AG09319 (cell line): ENCODE results near the gene JAZF1.
"Not testable (repeated sequence)": the region's sequence is repeated elsewhere in the genome, so short reads cannot be mapped to it uniquely, and the experiment has no call there.

Experiments used
- DNase-seq: peaks from one replicate; pipeline ENCODE4 v3.0.0-alpha.2; 2010; ENCODE audit warnings: low read depth; ENCODE audit errors: extremely low read depth
- TF ChIP-seq, protein P1 (sequence below): IDR thresholded peaks from 2 replicates; pipeline ENCODE4 v1.5.1; 2011; ENCODE audit warnings: low read depth, mild to moderate bottlenecking, inconsistent platforms, low read length, moderate library complexity

JAZF1 gene

DNA sequence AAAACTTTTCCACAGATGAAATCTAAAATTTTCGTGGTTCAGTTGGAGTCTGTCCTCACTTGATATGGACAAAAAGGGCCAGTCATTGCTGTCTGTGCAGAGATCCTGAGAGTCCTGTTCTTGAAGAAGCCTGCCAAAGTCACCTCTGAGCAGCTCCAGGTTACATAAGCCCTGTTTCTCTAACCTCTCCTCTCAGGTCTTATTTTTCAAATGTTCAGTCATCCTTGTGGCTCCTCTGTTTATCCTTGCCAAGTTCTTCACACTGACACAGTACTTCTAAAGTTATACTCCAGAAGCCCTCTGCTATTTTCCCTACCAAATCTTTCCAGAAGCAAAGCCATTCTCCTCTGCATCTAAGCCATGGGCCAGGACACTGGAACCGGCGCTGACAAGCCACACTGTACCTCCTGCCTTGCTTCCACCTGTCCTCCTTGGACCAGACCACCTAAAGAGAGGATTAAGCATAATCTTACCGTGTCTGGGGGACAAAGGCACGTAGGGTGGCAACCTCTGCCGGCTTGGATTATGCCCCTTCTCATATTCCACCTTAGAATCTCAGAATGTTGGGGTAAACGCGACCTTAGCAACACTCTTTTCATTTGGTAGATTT is 161.6 kb downstream of the JAZF1 start:
- TF ChIP-seq, protein P1, sequence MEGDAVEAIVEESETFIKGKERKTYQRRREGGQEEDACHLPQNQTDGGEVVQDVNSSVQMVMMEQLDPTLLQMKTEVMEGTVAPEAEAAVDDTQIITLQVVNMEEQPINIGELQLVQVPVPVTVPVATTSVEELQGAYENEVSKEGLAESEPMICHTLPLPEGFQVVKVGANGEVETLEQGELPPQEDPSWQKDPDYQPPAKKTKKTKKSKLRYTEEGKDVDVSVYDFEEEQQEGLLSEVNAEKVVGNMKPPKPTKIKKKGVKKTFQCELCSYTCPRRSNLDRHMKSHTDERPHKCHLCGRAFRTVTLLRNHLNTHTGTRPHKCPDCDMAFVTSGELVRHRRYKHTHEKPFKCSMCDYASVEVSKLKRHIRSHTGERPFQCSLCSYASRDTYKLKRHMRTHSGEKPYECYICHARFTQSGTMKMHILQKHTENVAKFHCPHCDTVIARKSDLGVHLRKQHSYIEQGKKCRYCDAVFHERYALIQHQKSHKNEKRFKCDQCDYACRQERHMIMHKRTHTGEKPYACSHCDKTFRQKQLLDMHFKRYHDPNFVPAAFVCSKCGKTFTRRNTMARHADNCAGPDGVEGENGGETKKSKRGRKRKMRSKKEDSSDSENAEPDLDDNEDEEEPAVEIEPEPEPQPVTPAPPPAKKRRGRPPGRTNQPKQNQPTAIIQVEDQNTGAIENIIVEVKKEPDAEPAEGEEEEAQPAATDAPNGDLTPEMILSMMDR: no peak

DNA sequence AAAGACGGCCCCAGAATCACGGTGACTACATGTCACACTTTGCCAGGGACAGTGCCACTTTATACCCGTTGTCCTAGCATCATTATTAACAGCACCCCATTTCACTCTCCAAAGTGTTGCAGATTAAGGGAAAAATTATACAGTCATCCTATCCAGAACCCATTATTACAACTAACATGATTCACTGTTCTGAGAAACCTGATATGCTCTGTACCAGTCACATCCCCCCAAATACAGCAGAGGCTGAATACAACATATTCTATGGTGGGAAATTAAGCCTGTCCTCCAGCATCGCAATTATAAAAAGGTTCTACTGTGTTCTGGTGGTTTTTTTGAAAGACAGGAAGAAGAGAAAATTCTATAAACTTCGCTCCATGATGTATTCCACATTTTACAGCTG is 162.1 kb downstream of the JAZF1 start:
- TF ChIP-seq, protein P1: no peak
- no peak for DNase-seq

More for the DNA sequence above, 161.6 kb downstream of the JAZF1 start:
- no peak for DNase-seq

DNA sequence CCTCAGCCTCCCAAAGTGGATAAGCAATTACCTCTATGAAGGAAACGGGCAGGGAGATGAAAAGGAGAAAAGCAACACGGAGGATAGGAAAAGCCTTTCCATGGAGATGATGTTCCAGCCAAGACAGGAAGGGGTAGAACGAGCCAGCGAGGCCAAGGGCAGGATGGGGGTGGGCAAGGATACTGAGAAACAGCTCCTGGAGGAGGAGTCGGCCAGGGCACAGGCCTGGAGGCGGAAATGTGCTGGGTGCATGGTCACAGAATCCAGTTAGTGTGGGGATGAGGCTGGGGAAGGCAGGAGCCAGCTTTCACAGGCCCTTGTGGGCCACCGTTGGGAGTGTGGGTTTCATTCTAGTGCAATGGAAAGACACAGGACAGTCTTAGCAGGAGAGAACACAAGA is 162.6 kb downstream of the JAZF1 start:
- DNase-seq: no peak
- TF ChIP-seq, protein P1: no peak

DNA sequence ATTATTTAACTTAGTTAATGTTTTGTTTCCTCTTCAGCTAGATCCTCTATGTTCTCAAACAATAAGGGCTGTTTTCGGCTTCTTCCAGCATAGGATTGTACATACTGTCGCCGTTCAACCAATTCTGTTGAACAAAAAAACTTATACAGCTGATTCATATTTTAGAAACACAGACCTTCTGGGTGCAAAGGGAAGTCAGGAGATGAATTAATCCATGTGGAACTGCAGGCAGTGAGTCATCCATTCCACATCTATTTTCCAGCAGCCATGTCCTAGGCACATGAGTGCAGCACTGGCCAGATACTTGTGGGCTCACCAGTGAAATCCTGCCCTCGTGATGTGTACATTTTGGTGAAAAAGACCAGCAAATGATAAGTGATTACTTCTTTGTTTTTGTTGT is 163.2 kb downstream of the JAZF1 start:
- TF ChIP-seq, protein P1: no peak
- no peak for DNase-seq

DNA sequence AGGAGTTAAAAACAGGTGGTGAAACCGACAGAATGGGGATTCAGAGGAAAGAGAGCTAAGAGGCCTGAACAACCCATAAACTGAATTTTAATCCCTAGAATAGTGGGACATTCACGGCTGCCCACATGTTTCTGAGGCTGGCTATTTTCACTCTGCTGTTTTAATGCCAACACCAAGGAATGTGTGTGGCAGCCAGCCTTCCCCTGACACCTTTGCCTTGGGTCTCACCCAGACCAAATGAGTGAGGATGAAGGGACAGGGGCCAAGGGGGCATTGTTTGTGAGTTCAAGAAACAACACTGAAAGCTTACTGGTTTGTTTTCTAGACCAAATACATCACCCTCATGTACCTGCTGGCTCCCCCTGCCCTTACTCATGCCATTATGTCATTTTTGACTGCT is 164.3 kb downstream of the JAZF1 start:
- TF ChIP-seq, protein P1: no peak

DNA sequence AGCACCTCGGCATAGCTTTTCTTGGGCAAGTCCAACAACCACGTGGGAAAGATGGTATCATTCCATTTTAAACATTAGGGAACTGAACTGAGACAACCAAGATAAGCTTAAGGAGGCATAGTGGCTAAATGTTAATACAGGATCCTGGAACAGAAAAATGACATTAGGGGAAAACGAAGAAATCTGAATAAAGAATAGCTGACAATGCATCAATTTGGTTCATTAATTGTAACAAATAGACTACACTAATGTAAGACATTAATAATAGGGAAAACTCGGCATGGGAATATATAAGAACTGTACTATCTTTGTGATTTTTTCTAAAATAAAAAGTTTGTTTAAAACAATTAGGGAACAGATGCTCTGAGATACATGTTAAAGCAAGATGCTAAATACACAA is 165.4 kb downstream of the JAZF1 start:
- TF ChIP-seq, protein P1: no peak
- DNase-seq: no peak

More for the DNA sequence above, 164.3 kb downstream of the JAZF1 start:
- no peak for DNase-seq

DNA sequence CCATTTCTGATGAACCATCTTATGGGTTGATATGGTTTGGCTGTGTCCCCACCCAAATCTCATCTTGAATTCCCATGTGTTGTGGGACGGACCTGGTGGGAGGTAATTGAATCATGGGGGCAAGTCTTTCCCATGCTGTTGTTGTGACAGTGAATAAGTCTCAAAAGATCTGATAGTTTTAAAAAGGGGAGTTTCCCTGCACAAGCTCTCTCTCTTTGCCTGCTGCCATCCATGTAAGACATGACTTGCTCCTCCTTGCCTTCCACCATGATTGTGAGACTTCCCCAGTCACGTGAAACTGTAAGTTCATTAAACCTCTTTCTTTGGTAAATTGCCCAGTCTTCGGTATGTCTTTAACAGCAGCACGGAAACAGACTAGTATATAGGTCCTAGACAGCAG is 166.3 kb downstream of the JAZF1 start:
- DNase-seq: not testable (repeated sequence)

DNA sequence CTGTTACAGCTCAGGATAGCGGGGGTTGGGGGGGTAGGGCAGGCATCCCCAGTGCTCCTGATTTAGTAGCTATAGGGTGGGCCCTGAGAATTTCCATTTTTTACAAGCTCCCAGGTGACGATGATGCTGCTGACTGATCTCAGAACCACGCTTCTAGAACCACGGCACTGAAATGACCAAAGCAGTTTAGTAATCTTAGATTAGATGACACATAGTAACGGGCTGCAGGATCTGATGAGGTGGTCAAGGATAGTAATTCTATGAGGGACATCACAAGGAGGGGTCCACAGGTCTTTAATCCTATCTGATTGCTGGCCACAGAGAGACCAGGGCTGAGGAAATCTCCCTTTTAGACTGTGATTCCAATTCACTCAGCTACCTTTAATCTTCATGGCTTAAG is 167.2 kb downstream of the JAZF1 start:
- TF ChIP-seq, protein P1: no peak
- DNase-seq: no peak
